ENCODE measurements around the gene CHSY1.
A peak's percentile ranks its signal among the peaks of the same experiment; 100 is the strongest.

CHSY1 gene

GRCh38 chr15:101147181-101147580, 104.7 kb downstream of the CHSY1 start:
- Histone ChIP-seq H3K27ac (no peak overlapping the region), H3K4me3 (no peak overlapping the region)

DNA sequence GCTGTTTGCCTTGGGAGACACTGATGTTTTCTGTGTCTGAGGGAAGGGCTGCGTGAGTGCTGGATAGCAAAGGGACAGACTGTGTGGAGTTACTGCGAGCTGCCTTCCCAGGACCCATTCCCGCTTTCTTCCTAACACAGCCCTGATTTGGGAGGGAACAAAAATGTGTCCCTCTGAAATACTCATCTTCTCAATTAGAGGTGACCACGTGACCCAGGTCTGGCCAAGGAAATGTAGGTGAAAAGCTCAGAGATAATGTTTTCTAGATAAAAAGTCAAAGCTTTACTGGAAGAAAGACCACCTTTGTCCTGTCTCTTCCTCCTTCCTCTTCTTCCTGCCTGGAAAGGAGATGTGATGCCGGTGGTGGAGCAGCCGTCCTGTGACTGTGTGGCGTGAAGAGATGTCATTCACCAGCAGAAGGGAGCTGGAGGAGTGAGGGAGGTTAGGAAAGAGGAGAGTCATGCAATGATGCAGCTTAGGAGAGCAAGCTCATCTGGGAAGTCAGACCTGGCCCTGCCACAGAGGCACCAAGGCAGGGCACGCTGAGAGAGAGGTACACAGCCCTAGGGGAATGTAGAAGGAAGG, 105.6 kb downstream of the CHSY1 start:
- no peak overlapping the region for H3K27ac ChIP-seq
- no peak overlapping the region for H3K4me3 ChIP-seq

DNA sequence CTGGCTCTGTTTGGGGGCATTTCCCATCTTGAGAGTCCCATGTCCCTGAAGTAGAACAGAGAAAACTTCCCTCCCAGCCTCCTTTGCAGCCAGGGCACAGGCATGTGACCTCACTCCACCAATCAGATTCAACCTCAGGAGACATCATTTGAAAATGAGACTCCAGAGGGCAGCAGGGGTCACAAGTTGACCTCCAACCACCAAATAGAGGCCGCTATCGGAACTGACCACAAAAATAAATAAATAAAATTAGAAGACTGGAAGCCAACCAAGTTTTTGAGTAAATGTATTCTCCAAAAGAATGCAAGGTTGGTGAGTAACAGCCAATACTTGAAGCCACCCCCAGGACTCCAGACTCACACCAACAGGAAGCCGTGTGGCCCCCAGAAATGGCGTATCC, 106.5 kb downstream of the CHSY1 start:
- no peak overlapping the region for H3K4me3 ChIP-seq
- no peak overlapping the region for H3K27ac ChIP-seq

- H3K4me3 ChIP-seq, result no peak overlapping the region
Observed at GRCh38 chr15:101143321-101143720, 108.5 kb downstream of the CHSY1 start.

GRCh38 chr15:101142711-101143110, 109.1 kb downstream of the CHSY1 start:
- Histone ChIP-seq H3K4me3 (no peak overlapping the region), H3K27ac (no peak overlapping the region)

More at GRCh38 chr15:101143321-101143720, 108.5 kb downstream of the CHSY1 start:
- peak overlapping the region in 1 of 21 experiments; percentile 55 for H3K27ac ChIP-seq

DNA sequence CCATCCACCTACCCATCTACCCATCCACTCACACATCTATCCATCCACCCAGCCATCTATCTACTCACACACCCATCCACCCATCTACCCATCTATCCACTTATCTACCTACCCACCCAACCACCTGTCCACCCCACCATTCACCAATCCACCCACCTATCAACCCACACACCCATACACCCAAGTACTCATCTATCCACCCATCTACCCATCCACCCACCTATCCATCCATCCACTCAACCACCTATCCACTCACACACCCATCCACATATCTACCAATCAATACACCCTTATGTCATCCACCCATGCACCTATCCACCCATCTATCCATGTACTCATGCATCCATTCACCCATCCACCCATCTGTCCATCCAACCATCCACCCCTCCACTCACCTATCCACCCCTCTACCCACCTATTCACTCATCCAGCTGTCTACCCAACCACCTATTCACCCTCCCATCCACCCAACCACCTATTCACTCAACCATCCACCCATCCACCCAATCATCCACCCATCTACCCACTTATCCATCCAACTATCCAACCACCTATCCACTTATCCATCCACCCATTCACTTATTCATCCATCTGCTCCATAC, 109.8 kb downstream of the CHSY1 start:
- Histone ChIP-seq H3K4me3 (no peak overlapping the region), H3K27ac (no peak overlapping the region)

DNA sequence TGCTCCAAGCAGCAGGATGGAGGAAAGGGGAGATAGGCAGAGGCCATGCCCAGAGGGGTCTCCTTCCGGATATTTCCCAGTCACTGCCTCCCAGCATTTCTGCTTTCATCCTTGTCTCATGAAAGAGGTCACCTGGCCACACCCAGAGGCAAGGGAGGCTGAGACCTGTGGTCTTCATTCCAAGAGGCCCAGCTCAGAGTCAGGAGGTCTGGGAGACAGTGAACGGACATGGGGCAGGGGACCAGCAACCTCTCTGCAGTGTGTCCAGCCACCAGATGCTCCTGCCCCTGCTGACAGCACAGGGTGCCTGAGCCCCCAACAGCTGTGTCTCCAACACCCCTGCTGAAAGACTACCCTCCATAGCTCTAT, 111.2 kb downstream of the CHSY1 start:
- no peak overlapping the region for H3K4me3 ChIP-seq
- H3K27ac ChIP-seq, result no peak overlapping the region

DNA sequence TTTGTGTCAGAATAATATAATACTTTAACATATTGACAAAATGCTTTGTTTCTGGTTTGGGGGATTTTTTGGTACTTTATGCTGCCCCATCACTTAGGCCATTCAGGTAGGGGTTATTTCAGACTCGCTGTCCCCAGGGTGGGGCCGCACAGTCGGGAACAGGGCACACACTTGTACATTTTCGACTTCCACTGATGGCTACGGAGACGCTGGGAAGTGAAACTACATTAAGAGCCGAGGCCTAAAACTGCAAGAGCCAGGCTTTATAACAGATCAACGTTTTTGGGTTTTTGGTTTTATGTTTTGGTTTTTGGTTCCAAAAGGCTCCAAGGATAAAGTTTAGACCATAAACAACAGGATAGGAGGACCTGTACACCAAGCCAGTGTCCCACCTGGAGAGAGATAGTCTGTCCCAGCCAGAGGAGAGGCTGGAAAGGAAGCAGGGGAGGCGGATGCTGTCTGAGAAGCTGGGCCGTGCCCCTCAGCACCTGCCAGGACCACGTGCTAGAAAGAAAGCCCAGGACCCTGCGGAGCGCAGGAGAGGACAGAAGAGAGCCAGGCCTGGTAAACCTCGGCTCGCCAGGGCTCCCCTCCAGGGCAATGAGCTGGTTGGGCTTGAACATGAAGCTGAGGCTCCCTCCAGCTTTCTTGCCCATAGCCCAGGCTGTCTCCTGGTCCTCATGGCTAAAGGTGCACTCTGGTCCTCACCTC, 111.7 kb downstream of the CHSY1 start:
- no peak overlapping the region for H3K27ac ChIP-seq

DNA sequence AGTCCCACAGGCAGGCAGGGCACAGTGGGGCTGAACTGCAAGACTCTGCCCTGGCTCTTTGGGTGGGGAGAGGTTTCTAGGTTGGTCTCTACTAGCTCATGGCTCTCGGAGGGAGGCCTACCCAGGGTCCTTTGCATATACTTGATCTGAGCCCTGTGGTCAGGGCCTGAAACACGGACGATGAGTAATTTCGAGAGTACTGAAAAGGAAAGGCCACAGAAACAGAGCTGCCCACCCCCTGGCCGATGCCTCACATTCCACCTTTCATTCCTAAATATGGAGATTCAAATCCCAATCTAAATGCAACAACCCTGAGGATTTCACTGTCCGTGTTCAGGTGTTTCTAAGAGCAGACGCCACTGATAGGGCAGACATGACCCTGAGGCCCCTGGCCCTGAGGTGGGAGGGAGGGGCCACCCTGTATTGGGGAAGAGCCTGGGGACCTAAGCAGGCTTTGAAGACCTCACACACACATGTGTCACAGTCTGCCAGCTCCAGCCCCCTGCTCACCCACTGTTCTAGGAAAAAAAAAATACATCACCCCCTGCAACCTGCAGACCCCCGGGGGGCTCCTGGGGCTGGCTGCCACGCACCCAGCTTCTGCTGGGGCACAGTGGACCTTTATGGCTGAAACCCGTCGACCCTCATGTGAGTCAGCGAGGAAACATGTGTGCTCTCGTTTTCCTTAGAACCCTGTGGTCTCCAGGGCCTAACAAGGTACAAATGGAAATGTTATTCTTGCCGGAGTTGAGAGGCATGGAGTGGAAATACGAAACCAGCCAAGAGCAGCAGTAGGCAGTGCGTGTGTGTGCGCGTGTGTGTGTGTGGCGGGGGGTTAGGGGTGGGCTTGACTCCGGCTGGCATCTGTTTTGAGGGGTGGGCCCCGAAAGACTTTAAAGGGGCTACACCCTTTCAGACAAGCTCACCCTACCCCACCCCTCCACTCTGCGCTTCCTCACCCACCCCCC, 112.7 kb downstream of the CHSY1 start:
- H3K4me3 ChIP-seq, result no peak overlapping the region
- no peak overlapping the region for H3K27ac ChIP-seq

More for the DNA sequence above, 111.7 kb downstream of the CHSY1 start:
- H3K4me3 ChIP-seq, result no peak overlapping the region

DNA sequence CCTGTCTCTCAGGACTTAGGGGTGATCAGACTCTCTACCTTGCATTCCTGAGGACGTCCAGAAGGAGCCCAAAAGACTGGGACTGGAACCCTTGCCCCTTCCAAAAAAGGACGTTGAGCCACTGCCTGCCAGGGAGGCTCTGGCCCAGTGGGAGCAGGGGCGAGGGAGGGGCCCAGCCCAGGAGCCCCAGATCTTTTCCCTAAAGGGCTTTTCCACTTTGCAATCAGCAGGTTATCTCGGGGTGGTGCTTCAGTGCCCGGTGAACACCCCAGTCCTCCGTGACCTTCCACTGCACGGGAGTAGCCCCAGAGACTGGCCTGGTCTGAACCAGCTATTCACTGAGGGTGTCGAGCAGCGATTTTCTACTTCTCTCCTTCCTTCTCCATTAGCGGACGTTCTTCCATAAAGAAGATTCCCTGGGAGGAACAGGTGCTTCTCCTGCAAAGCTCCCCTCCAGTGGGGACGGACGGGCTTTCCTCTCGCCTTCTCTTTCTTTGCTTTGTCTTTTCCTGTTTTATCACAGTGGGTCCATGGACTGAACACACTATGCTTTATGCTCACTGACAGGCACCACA, 113.7 kb downstream of the CHSY1 start:
- Histone ChIP-seq H3K4me3 (no peak overlapping the region), H3K27ac (no peak overlapping the region)

DNA sequence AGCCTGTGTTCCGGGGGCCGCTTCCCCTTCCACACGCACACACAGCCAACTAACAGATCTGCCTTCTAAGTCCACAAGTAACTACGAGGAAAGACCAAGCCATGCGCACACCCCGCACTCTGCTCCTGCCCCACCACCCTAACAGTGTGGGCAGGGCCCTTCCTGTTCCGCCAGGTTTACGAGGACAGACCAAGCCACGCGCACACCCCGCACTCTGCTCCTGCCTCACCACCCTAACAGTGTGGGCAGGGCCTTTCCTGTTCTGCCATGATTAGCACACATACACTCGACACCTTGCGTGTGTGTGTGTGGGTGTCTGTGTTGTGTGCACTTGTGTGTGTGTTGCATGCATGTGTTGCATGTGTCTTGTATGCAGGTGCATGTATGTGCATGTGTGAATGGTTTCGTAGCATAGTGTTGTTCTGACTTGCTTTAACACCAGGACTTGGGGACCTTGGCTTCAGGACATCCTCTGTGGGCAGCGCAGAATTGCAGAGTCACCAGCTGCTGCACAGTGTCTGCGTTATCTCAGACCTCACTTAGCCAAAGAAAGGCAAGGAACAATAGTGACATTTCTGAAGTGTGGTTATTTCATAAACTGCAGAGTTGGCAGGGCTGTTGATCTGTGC, 114.4 kb downstream of the CHSY1 start:
- Histone ChIP-seq H3K27ac (no peak overlapping the region), H3K4me3 (no peak overlapping the region)

GRCh38 chr15:101136381-101137268, 115.2 kb downstream of the CHSY1 start:
- H3K27ac ChIP-seq, result no peak overlapping the region
- H3K4me3 ChIP-seq, result no peak overlapping the region

GRCh38 chr15:101135532-101136166, 116.2 kb downstream of the CHSY1 start:
- H3K27ac ChIP-seq, result no peak overlapping the region
- H3K4me3 ChIP-seq, result no peak overlapping the region

DNA sequence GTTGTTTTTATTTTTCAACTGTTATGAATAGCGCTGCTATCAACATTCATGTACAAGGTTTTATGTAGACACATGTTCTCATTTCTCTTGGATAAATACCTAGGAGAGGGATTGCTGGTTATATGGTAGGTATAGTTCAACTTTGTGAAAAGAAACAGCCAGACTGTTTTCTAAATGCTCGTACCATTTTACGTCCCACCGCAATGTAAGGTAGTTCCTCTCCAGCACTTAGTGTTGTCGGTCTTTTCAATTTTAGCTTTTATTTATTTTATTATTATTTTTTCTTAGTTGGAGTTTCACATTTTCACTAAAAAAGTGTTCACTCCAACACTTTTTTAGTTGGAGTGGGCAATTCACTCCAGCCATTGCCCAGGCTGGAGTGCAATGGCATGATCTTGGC, 117.1 kb downstream of the CHSY1 start:
- no peak overlapping the region for H3K4me3 ChIP-seq
- no peak overlapping the region for H3K27ac ChIP-seq

GRCh38 chr15:101133751-101134261, 118.0 kb downstream of the CHSY1 start:
- H3K4me3 ChIP-seq, result no peak overlapping the region
- no peak overlapping the region for H3K27ac ChIP-seq

DNA sequence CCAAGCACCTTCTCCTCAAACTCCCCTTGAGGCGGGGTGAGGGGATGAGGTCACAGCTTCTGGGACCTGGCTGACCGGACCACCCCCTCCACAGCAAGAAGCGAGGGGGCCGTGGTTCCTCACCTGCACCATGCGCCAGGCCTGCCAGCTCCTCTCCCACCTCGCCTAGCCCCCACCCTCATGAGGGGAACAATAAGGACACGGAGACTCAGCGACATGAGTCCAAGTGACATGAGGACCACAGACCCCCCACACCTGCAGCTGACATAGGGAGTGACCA, 118.7 kb downstream of the CHSY1 start:
- no peak overlapping the region for H3K4me3 ChIP-seq
- no peak overlapping the region for H3K27ac ChIP-seq

GRCh38 chr15:101132390-101133180, 119.3 kb downstream of the CHSY1 start:
- Histone ChIP-seq H3K27ac (no peak overlapping the region), H3K4me3 (no peak overlapping the region)
